ENCODE measurements around the gene CCT8. TPM values are rescaled to one million over a fixed set of nuclear protein-coding genes. Genes with fewer than 3 reads are reported as not detected.
"Not testable (repeated sequence)": the region's sequence is repeated elsewhere in the genome, so short reads cannot be mapped to it uniquely, and the experiment has no call there.

The CCT8 gene
- total RNA-seq, 1 donor from 2014 or later = 258 TPM

DNA sequence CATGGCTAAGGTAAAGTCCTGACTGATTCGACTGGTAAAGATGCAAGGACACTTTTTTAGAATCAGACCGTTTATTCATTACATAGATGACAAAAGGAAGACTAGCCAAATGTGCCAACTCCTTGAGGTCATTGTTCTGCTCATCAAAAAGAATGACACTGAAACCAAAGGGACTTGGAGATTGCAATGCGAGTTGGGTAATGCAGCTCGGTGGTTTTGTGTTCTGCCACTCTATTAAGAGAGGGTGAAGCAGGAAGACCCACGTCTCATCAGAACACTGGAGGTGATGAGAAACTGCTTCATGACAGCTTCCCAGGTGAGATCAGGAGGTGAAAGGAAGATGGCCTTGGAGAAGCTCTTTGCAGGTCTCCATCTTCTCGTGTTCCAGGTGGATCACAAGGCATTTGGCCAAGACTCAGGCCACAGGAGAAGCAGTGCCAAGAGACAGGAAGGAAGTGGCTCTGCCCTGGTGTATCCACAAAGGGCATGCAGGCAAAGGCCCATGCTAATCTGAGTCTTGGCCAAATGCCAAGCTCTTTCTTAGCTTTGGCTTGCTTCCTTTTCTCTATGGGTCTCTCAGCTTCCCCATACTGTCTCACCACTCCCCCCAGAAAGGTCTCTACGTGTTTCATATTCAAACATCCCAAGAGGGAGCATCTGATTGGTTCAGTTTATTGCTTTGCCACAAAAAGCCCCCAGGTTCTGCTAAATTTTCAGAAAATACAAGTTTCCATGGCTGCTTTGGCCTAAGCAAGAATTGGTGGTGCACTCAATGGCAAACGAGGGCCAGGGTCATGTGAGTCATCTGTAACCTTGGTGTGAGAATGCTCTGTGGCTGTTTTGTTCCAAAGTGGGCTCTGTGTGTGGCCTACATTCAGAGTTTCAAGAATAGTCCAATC lies 5.7 kb upstream of the CCT8 start:
- no peak for DNase-seq (ENCODE audit: low read depth)

- no peak for DNase-seq (ENCODE audit: low read depth)
Measured at GRCh38 chr21:29077651-29078090, 4.2 kb upstream of the CCT8 start.

DNA sequence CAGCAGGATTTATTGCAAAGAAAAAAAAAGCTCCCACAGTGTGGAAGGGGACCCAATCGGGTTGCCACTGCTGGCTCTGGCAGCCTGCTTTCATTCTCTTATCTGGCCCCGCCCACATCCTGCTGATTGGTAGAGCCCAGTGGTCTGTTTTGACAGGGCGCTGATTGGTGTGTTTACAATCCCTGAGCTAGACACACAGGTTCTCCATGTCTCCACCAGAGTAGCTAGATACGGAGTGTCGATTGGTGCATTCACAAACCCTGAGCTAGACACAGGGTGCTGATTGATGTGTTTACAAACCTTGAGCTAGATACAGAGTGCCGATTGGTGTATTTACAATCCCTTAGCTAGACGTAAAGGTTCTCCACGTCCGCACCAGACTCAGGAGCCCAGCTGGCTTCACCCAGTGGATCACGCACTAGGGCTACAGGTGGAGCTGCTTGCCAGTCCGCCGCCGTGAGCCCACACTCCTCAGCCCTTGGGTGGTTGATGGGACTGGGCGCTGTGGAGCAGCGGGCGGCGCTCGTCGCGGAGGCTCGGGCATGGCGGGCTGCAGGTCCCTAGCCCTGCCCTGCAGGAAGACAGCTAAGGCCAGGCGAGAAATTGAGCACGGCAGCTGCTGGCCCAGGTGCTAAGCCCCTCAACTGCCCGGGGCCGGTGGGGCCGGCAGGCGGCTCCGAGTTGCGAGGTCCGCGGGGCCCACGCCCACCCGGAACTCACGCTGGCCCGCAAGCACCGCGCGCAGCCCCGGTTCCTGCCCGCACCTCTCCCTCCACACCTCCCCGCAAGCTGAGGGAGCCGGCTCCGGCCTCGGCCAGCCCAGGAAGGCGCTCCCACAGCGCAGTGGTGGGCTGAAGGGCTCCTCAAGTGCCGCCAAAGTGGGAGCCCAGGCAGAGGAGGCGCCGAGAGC lies 3.5 kb upstream of the CCT8 start:
- DNase-seq (ENCODE audit: low read depth) = not testable (repeated sequence)

DNA sequence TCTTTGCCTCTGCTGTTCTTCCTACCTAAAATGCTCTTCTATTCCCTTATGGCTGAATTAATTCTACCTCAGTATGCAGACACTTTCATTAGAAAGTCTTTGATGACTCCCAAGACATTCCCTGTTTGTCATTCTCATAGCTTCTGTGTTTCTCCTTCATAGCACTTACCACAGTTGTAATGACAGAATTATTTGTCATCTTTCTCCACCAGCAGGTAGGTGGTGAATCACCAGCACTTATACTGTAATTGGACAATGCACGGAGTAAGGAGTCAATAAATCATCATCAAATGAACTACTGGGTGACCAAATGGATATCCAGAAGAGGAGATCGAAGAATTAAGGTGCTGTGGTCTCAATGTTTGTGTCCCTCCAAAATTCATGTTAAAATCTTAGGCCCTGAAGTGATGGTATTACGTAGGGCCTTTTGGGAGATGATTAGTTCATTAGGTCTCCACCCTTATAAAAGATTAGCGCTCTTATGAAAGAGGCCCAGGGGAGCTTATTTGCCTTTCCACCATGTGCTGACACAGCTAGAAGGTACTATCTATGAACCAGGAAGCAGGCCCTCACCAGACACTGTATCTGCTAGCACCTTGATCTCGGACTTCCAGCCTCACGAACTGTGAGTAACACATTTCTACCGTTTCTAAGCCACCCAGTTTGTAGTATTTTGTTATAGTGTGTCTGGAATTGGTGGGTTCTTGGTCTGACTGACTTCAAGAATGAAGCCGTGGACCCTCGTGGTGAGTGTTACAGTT lies 2.4 kb upstream of the CCT8 start:
- DNase-seq (ENCODE audit: low read depth) = no peak

DNA sequence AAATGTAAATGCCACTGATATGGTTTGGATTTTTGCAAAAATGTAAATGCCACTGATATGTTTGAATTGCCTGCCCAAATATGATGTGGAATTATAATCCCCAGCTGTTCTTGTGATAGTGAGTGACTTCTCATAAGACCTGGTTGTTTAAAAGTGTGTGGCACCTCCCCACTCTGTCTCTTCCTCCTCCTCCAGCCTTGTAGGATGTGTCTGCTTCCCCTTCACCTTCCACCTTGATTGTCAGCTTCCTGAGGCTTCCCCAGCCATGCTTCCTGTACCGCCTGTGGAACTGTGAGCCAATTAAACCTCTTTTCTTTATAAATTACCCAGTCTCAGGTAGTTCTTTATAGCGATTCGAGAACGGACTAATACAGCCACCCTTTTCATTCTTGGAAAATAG lies 1.3 kb upstream of the CCT8 start:
- no peak for DNase-seq (ENCODE audit: low read depth)

DNA sequence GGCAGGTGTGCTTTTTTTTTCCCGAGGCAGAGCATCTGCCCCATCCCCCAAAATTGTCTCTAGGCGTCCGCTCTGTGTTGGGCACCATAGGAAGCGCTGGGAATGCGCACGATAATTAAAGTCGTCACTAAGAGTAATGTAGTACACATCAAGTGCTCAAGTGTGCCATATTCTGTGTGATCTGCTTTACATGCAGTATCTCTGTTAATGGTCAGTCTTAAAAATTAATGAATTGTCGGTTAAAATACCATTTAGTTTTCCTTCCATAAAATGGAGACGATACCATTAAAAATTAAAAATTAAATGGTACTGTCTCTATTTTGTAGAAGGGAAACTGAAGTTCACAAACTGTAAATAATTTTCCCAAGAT lies 544 bp upstream of the CCT8 start:
- no peak for DNase-seq (ENCODE audit: low read depth)

DNA sequence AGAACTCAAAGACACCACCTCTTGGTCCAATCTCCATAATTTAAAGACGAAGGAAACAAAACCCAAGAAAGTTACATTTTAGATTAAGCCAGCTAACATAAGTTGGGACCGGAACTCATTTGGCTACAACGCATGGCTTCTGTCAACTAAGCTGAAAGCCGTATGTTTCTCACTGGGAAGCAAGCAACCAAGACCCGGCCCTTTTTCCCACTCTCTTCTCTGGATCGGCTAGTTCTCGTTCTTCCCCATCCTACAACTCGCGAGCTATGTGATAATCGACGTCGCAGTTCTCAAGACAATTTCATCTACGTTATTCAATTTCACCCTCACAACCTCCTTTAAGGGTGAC lies 601 bp downstream of the CCT8 start:
- no peak for DNase-seq (ENCODE audit: low read depth)

DNA sequence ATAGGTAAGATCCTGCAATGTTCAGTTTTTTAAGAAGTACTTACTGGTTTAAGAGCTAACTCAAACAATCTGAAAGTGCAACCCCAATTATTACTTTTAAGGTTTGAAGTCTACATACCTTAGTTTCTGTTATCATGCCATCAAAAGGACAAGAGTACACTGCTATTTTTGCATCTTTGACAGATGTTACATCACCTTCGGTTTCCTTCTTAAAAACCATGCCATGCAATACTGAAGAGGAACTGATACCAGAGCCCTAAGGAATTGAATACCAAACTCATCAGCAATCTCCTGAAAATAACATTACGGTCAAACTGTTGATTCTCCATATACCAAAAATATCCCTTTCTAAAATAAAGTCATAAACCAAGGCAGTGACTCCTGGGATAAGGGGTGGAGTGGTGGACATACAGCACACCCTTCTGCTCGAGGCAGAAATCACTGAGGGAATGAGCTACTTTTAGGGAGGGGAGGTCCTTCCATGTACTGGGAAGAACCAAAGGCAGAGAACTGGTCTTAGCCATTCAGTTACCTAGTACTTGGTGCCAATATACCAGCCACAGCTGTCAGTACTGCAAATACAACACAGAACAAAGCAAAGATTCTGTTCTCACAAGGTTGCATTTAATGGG lies 8.5 kb downstream of the CCT8 start:
- DNase-seq (ENCODE audit: low read depth) = peak; percentile 66

GRCh38 chr21:29056538-29057050 lies 16.9 kb downstream of the CCT8 start:
- DNase-seq (ENCODE audit: low read depth) = no peak

DNA sequence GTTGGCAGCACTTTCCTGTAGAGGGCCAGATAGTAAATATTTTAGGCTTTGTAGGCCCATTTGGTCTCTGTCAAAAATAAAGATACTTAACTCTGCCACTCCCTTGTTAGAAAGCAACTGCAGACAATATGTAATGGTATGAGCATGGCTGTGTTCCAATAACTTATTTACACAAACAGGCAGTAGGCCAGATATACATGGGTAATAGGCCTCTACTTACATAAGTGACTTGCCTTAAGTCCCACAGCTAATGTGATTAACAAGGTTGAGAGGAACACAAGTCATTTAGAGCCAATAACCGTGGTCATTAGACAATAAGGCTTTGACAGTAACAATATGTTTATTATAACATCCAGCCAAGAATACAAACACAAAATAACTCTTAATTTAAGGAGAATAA lies 17.4 kb downstream of the CCT8 start:
- DNase-seq (ENCODE audit: low read depth) = no peak

DNA sequence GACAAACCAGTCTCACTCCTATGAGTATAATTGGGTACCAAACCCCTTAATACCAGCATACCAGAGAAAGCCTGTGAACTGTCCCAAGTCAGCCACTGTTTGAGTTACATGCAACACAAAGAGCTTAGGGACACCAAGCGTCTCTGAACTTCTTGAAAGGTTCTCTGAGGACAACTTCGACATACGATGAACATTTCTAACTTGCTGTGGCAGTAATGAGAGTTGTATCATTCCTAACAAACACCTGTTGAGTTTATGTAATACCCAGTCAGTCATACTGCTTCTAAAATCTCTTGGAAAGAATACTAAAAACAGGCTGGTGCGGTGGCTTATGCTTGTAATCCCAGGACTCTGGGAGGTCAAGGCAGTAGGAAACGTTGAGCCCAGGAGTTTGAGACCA lies 18.4 kb downstream of the CCT8 start:
- peak; percentile 40 for DNase-seq (ENCODE audit: low read depth)

DNA sequence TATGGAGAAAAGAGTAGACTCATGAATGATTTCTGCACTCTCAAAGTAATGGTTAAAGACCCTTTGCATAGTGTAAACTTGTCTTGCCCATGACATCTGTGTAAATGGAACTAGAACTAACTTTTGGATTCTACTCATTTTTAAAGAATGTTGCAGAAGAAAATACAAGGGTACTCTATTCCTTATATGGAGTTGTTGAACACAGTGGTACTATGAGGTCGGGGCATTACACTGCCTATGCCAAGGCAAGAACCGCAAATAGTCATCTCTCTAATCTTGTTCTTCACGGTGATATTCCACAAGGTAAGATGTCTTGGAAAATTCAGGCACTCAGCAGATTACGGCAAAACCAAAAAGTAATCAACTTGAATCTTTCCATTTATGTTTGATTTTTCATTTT lies 19.8 kb downstream of the CCT8 start:
- peak; percentile 33 for DNase-seq (ENCODE audit: low read depth)

DNA sequence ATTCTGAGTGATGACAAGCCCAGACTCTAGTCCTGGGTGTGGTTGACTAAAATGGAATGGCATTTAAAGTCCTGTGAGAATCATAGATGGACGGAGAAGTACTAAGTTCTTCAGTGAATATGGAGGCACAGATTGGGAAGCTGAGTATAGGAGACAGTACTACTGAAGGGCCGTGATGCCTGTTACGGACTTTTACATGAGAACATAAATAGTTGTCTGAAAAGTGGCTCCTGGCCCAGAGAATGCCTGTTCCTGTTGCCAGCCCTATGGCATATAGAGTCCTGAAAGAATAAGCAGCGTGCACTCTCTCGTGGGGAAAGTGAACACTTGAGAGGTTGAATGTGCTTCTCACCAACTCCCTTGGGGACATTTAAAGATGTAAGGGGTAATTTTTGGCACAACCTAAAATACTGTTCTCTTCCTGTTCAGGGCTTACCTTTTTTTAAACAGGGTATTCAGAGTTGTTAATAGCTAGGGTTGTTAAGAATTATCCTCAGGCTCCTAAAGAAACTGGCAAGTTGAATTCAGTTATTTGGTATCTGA lies 20.4 kb downstream of the CCT8 start:
- DNase-seq (ENCODE audit: low read depth) = no peak

- DNase-seq (ENCODE audit: low read depth) = no peak
Measured at GRCh38 chr21:29052224-29052623, 21.2 kb downstream of the CCT8 start.

- no peak for DNase-seq (ENCODE audit: low read depth)
Measured at GRCh38 chr21:29034678-29035077, 38.8 kb downstream of the CCT8 start.

- no peak for DNase-seq (ENCODE audit: low read depth)
Measured at GRCh38 chr21:29033871-29034270, 39.6 kb downstream of the CCT8 start.

DNA sequence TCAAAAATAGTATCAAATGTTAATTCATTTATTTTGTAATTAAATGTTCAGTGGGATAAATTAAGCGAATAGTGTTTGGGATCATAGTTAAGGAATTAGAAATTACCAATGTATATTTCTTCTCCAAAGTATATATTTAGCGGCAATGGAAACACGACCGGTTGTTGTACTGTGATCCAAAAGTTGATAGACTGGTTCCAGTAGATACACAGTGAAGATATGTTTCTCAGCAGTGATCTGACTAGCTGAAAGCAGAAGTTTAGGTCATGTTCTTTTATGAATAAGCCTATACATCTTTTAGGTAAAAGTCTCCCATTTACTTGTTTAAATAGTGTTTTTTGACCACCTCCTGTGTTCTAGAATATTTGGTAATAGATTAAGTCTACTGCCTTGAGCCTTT lies 40.1 kb downstream of the CCT8 start:
- no peak for DNase-seq (ENCODE audit: low read depth)

- no peak for DNase-seq (ENCODE audit: low read depth)
Measured at GRCh38 chr21:29030909-29031308, 42.5 kb downstream of the CCT8 start.

DNA sequence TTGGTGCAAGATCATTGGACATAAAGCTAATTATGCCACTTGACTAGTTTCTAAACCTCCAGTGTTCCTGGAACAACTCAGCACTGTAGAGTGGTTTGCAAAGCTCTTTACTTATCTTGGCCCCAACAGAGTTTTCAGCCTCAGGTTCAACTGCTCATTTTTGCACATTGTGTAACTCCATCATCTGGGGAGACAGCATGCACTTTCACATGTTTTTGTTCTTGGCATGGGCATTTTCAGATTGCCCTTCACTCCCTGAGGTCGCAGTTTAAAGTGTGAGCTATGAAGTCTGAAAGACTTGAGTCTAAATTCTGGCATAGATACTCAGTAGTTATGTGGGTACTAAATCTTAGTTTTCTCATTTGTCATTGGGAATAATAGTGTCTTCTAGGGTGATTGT lies 43.9 kb downstream of the CCT8 start:
- DNase-seq (ENCODE audit: low read depth) = no peak

DNA sequence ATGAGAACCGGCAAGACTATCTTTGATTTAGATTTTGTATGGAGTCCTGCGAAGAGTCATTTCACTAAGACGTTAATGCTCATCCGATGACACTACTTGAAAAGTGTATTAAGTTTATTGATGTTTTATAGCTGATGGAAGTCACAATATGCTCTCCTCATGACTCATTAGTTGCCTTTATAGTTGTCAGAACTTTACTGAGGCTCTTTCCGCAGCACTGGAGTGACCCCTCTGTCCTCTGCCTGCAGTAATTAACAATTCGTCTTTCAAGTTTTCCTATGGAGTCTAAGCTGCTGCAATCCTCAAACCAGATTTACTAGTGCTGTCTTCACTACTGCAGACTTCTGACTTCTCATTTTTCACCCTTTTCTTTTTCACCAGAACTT lies 48.1 kb downstream of the CCT8 start:
- DNase-seq (ENCODE audit: low read depth) = no peak
